Karpas-422 (cell line): ENCODE measurements around the gene KLHL35. TPM values are rescaled to one million over a fixed set of nuclear protein-coding genes. Genes with fewer than 3 reads are reported as not detected.

ENCODE experiments used
- DNase-seq: peaks from one replicate; pipeline ENCODE4 v3.0.0-alpha.2; 2015
- H2AFZ ChIP-seq: fragments of 200-600 bp; sonication (generic); 2 replicates; pipeline ENCODE4 v1.6.1; 2014; ENCODE audit warnings: antibody characterized with exemption, low read length, mixed read lengths
- H3K27ac ChIP-seq: fragments of 200-600 bp; sonication (generic); 2 replicates; pipeline ENCODE4 v1.5.1; 2014; ENCODE audit warnings: mild to moderate bottlenecking, low read length, moderate library complexity
- H3K27me3 ChIP-seq: fragments of 200-600 bp; sonication (generic); 2 replicates; pipeline ENCODE4 v1.6.1; 2014; ENCODE audit warnings: low read length, mixed read lengths
- H3K36me3 ChIP-seq: fragments of 200-600 bp; sonication (generic); 2 replicates; pipeline ENCODE4 v1.6.1; 2014; ENCODE audit warnings: low read length, mixed read lengths; ENCODE audit not compliant: insufficient read depth
- H3K4me1 ChIP-seq: fragments of 200-600 bp; sonication (generic); 2 replicates; pipeline ENCODE4 v1.6.1; 2014; ENCODE audit warnings: mild to moderate bottlenecking, low read length, mixed read lengths
- H3K4me2 ChIP-seq: fragments of 200-600 bp; sonication (generic); 2 replicates; pipeline ENCODE4 v1.6.1; 2014; ENCODE audit warnings: low read length, low read depth, mild to moderate bottlenecking; ENCODE audit not compliant: poor library complexity, severe bottlenecking
- H3K4me3 ChIP-seq: fragments of 200-600 bp; sonication (generic); 2 replicates; pipeline ENCODE4 v1.5.1; 2014; ENCODE audit warnings: mild to moderate bottlenecking, antibody characterized with exemption, low read length, mixed read lengths
- H3K79me2 ChIP-seq: fragments of 200-600 bp; sonication (generic); 2 replicates; pipeline ENCODE4 v1.6.1; 2014; ENCODE audit warnings: mild to moderate bottlenecking, low read length, mixed read lengths
- H3K9ac ChIP-seq: fragments of 200-600 bp; sonication (generic); 2 replicates; pipeline ENCODE4 v1.6.0; 2014; ENCODE audit warnings: low read length
- H3K9me2 ChIP-seq: fragments of 200-600 bp; sonication (generic), shearing (Covaris generic); replicated peaks from 2 replicates; pipeline ENCODE4 v1.6.0; 2014; ENCODE audit warnings: mild to moderate bottlenecking, low read length, moderate library complexity; ENCODE audit not compliant: insufficient read depth
- H3K9me3 ChIP-seq: fragments of 300-700, 200-600 bp; sonication (generic); 2 replicates; pipeline ENCODE4 v1.6.1; 2014; ENCODE audit warnings: low read length, mixed read lengths
- H4K20me1 ChIP-seq: fragments of 200-600 bp; sonication (generic); 2 replicates; pipeline ENCODE4 v1.6.1; 2014; ENCODE audit warnings: mild to moderate bottlenecking, antibody characterized with exemption, low read length, low read depth; ENCODE audit not compliant: insufficient read depth
- total RNA-seq: library from RNA; depleted of rRNA; stranded (reverse); fragments of >200 nt; shearing (Covaris generic); gene quantifications from 2 replicates; pipeline ENCODE4 v1.2.3, GENCODE V29; 2014; ENCODE audit warnings: low replicate concordance; rRNA removed

Gene KLHL35, protein sequence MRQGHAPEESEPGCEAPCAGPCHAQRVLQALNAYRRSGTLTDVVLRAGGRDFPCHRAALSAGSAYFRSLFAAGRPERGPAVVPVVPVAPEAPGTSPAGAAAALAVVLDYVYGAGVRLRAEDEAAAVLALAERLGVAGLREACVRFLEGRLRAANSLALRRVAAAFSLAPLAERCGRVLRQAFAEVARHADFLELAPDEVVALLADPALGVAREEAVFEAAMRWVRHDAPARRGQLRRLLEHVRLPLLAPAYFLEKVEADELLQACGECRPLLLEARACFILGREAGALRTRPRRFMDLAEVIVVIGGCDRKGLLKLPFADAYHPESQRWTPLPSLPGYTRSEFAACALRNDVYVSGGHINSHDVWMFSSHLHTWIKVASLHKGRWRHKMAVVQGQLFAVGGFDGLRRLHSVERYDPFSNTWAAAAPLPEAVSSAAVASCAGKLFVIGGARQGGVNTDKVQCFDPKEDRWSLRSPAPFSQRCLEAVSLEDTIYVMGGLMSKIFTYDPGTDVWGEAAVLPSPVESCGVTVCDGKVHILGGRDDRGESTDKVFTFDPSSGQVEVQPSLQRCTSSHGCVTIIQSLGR
- total RNA-seq, result 1.3 and 8.5 TPM in 2 replicates

DNA sequence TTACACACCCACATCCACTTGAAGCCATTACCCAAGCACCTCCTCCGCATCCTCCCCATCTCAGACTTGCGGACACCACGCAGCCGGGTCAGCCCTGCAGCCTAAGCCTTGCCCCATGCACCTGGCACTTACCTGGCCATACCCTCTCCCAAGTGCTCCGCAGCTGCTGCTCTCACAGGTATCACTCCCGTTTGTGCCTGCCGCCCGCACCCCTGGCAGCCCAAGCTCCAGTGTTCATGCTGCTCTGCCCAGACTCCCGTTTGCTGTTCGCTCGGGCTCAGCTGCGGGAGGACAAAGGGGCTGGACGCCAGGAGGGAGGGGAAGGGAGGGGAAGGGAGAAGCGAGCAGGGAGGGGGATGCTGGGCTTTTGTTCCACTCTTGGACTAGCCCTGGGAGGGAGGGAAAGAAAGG, at the start of gene KLHL35:
KLHL35 (minus strand) TSS at position 293 of the 411 bp plus-strand sequence. CDS start 2,574 bp downstream, outside the sequence.
- H4K20me1 ChIP-seq, result no peaks in the 10 kb centered on the region
- peaks cover 6% of the 10 kb centered on the region; the same call in 1 of the 2 replicates for H3K36me3 ChIP-seq
- no peaks in the 10 kb centered on the region for H3K9me3 ChIP-seq
- H3K4me3 ChIP-seq, result no peak within 1 kb of the TSS
- no peak within 1 kb of the TSS for H3K27ac ChIP-seq
- H3K4me2 ChIP-seq, result no peak within 1 kb of the TSS
- H3K27me3 ChIP-seq, result no peaks in the 10 kb centered on the region
- DNase-seq, result no peak
- H3K9ac ChIP-seq, result no peak within 1 kb of the TSS
- H3K9me2 ChIP-seq, result no peaks in the 10 kb centered on the region
- H3K79me2 ChIP-seq, result no peaks in the 10 kb centered on the region
- no peaks in the 10 kb centered on the region for H3K4me1 ChIP-seq
- H2AFZ ChIP-seq, result no peak within 1 kb of the TSS

DNA sequence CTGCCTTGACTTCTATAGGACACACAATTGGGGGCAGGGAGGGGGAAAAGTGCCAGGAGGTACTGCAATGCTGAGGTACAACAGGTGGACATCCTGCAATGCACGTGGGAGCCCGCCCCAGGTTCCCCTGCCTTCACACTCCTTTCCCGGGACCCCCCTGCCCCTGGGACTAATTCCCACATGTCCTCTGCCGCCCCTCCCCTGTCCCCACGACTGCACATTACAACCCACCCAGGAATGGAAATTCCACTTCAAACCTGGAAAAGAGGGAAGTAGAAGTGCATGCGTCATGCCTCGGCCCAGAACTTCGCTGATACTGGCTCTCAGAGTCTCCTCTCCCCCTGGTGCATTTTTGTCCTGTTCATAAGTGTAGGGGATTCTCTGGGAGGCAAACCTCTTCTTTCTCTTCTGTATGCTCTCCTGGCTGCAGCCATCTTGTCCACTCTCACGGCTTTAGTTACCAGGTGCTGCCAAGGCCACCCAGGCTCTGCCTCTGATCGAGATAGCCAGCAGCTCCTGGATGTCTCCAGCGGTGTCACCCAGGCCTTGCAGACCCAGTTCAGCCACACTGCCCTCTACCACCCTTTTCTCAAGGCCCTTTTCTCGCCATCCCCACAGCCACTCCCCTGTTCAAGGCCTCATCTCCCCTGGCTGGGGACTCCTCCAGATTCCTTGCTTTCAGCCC, 49.1 kb upstream of the KLHL35 start:
- no peaks in the 10 kb centered on the region for H3K27me3 ChIP-seq
- peak overlapping the region; percentile 52 for H3K4me2 ChIP-seq
- H3K9me2 ChIP-seq, result no peaks in the 10 kb centered on the region
- H3K9ac ChIP-seq, result peak overlapping the region; percentile 61
- no peak for DNase-seq
- no peak overlapping the region for H2AFZ ChIP-seq
- peak overlapping the region; percentile 93 for H3K27ac ChIP-seq
- peaks cover 12% of the 10 kb centered on the region; the same call in 1 of the 2 replicates for H3K36me3 ChIP-seq
- peaks cover 86% of the 10 kb centered on the region for H3K4me1 ChIP-seq
- no peaks in the 10 kb centered on the region for H4K20me1 ChIP-seq
- H3K79me2 ChIP-seq, result peaks cover 74% of the 10 kb centered on the region
- peak overlapping the region; percentile 27; the same call in 1 of the 2 replicates for H3K4me3 ChIP-seq
- no peaks in the 10 kb centered on the region for H3K9me3 ChIP-seq

DNA sequence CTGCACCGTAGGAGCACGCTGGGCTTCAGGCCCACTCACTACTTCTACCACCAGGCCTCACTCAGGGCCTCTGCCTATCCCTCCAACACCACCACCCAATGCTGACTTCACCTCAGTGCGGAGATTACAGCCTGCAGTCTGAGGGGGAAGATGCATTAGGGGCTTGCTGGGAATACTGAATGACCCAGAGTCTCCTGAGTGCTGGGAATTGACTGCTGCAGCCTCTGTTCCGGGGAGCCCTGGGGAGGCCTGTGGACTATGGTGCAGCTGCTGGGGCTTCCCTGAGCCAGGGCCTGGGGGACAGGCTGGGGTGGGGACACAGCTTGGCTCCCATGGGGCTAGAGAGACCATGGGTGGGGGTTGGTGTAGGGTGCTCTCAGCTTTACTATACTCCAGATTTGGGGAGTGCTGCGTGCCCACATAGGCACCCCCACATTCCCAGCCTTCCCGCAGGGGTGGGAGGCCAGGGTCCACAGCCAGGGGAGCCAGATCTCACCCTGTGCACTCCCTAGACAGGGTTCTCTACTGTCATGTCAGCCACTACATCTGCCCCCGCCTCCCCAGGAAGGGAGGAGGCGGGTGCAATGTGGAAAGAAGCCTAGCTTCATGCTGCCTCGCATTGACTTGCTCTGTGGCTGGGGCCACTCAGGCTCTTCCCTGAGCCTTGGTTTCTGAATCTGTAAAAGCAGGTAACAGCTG, 48.4 kb upstream of the KLHL35 start:
- Histone ChIP-seq H3K9me3 (no peaks in the 10 kb centered on the region), H3K4me3 (peak overlapping the region; percentile 27; the same call in 1 of the 2 replicates), H2AFZ (no peak overlapping the region), H3K9ac (peak overlapping the region; percentile 61), H3K4me1 (peaks cover 92% of the 10 kb centered on the region), H3K4me2 (peak overlapping the region; percentile 52), H3K9me2 (no peaks in the 10 kb centered on the region), H3K27me3 (no peaks in the 10 kb centered on the region), H3K36me3 (peaks cover 12% of the 10 kb centered on the region; the same call in 1 of the 2 replicates), H3K79me2 (peaks cover 67% of the 10 kb centered on the region), H4K20me1 (no peaks in the 10 kb centered on the region), H3K27ac (peak overlapping the region; percentile 93)
- DNase-seq, result peak; percentile 61

DNA sequence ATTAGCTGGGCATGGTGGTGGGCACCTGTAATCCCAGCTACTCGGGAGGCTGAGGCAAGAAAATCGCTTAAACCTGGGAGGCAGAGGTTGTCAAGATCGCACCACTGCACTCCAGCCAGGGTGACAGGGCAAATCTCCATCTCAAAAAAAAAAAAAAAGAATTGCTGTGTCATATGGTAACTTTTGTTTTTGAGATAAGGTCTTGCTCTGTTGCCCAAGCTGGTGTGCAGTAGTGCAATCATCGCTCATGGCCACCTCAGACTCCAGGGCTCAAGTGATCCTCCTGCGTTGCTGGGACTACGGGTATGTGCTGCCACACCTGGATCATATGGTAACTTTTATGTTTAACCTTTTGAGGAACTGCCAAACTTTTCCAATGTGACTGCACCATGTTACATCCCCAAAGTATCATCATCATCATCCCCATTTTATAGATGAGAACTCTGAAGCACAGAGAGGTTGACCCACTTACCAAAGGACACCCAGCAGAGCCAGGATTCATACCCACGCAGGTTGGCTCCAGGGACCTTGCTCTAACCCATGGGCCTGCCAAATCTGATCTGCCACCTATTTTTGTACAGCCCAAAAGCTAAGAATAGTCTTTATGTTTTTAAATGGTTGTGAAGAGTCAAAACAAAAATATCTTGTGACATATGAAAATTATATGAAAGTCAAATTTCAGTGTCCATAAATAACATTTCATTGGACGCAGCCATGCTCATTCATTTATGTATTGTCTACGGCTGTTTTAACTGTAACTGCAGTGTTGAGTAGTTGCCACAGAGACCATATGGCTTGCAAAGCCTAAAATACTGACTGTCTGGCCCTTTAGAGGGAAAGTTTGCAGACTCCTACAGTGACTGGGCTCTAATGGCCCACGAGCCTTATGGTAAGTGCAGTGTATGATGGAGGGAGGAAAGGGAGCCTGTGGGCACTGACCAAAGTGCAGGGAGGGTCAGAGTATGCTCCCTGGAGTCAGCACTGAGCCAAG, 47.5 kb upstream of the KLHL35 start:
- H3K4me1 ChIP-seq, result peaks cover 98% of the 10 kb centered on the region
- H4K20me1 ChIP-seq, result no peaks in the 10 kb centered on the region
- no peaks in the 10 kb centered on the region for H3K9me3 ChIP-seq
- peak; percentile 78 for DNase-seq
- peak overlapping the region; percentile 27; the same call in 1 of the 2 replicates for H3K4me3 ChIP-seq
- no peaks in the 10 kb centered on the region for H3K9me2 ChIP-seq
- no peaks in the 10 kb centered on the region for H3K27me3 ChIP-seq
- H3K27ac ChIP-seq, result peak overlapping the region; percentile 93
- peak overlapping the region; percentile 61 for H3K9ac ChIP-seq
- H3K36me3 ChIP-seq, result peaks cover 12% of the 10 kb centered on the region; the same call in 1 of the 2 replicates
- H3K4me2 ChIP-seq, result peak overlapping the region; percentile 52
- H2AFZ ChIP-seq, result no peak overlapping the region
- peaks cover 63% of the 10 kb centered on the region for H3K79me2 ChIP-seq

DNA sequence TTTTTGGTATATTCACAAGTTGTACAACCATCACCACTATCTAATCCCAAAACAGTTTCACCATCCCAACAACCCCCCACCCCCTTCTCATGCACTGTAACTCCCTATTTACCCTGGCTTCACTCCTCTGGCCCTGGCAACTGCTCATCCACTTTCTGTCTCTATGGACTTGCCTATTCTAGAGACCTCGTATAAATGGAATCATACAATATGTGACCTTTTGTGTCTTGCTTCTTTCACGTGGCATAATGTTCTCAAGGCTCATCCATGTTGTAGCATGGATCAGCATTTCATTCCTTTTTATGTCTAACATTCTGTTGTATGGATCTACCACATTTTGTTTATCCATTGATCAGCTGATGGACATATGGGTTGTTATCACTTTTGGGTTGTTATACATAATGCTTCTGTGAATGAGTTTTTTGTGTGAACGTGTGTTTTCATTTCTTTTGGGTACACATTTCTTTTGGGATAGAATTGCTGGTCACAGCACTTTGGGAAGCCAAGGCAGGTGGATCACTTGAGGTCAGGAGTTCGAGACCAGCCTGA, 46.7 kb upstream of the KLHL35 start:
- H3K4me3 ChIP-seq, result 0 out of 2 replicates have a peak overlapping the region, but pooled peaks have one; percentile 24
- H3K9me2 ChIP-seq, result no peaks in the 10 kb centered on the region
- peaks cover 62% of the 10 kb centered on the region for H3K79me2 ChIP-seq
- DNase-seq, result no peak
- no peaks in the 10 kb centered on the region for H3K9me3 ChIP-seq
- H3K4me1 ChIP-seq, result peaks cover 100% of the 10 kb centered on the region
- H2AFZ ChIP-seq, result no peak overlapping the region
- H4K20me1 ChIP-seq, result no peaks in the 10 kb centered on the region
- peak overlapping the region; percentile 45 for H3K4me2 ChIP-seq
- H3K27me3 ChIP-seq, result no peaks in the 10 kb centered on the region
- peak overlapping the region; percentile 49 for H3K9ac ChIP-seq
- H3K27ac ChIP-seq, result peak overlapping the region; percentile 93
- peaks cover 13% of the 10 kb centered on the region; the same call in 1 of the 2 replicates for H3K36me3 ChIP-seq

DNA sequence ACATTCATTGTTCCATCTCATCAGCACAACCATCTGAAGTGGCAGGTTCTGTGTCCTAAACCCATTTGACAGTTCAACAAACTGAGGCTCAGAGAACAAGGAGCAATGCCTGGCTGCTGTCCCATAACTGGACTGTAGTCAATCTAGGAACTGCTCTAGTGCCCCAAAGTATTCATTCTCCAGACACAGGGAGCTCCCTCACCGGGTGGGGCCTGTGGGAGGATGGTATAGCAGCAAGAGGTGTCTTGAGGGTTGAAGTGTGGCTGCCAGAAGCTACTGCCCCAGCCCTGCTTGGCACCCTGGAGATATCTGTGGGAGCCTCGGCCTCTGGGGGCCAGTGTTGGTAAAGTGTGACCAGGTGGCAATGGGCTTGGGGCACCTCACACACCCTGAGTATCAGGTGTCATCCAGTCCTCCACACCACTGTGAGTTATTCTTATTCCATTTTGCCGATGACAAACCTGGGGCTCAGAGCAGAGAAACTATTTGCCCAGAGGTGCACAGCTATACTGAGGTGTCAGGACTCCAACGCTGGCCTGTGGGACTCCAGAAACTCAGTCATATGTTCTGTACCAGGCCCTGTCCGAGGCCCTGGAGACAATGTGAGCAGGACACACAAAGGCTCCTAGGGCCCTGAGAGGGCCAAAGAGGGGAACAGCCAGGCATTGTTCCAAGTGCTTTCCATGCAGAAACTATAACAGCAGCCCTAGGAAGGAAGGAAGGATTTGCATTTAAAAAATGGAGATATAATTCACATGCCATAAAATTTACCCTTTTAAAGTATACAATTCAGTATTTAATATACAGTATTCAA, 46.0 kb upstream of the KLHL35 start:
- Histone ChIP-seq H4K20me1 (no peaks in the 10 kb centered on the region), H2AFZ (no peak overlapping the region), H3K9me2 (no peaks in the 10 kb centered on the region), H3K4me3 (0 out of 2 replicates have a peak overlapping the region, but pooled peaks have one; percentile 24), H3K9ac (peak overlapping the region; percentile 49), H3K9me3 (no peaks in the 10 kb centered on the region), H3K27me3 (no peaks in the 10 kb centered on the region), H3K27ac (peak overlapping the region; percentile 93), H3K4me1 (peaks cover 100% of the 10 kb centered on the region), H3K79me2 (peaks cover 62% of the 10 kb centered on the region), H3K36me3 (peaks cover 13% of the 10 kb centered on the region), H3K4me2 (peak overlapping the region; percentile 45)
- peak; percentile 64 for DNase-seq
